ENCODE measurements around the gene TAF1C. TPM values are rescaled to one million over a fixed set of nuclear protein-coding genes. Genes with fewer than 3 reads are reported as not detected.
A peak's percentile ranks its signal among the peaks of the same experiment; 100 is the strongest.

The TAF1C gene
- total RNA-seq, 1 experiment from 2014 or later, result 40.2 TPM

DNA sequence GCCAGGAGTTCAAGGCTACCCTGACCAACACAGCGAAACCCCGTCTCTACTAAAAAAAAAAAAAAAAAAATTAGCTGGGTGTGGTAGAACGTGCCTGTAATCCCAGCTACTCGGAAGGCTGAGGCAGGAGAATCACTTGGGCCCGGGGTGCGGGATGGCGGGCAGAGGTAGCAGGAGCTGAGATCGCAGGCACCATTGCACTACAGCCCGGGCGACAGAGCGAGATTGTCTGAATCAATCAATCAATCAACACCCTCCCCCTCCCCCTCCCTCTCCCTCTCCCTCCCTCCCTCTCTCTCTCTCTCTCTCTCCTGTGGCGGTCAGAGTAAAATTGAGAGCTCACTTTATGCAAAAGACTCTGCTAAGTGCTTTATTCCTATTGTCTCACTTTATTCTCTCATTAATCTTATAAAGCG is 43.1 kb downstream of the TAF1C start:
- ChIA-PET POLR2A (ENCODE audit: unreplicated experiment) (interaction anchor here (0.6 kb wide), 1 partner anchor 27 kb away, joined by 4 read pairs; no protein-coding TSS in a partner anchor), CTCF (no interaction called here)
- no TSS peak for BruUV-seq (replicated peaks)
- Histone ChIP-seq H3F3A (ENCODE audit: insufficient read depth, low read depth) (0 out of 2 replicates have a peak, but pooled peaks cover 7% of the 10 kb centered on the region), H2AFZ (peak overlapping the region; percentile 72), H3K36me3 (ENCODE audit: low read depth) (no peaks in the 10 kb centered on the region; the same call in 1 of the 2 replicates), H3K4me1 (replicated peaks; ENCODE audit: insufficient read depth) (peaks cover 18% of the 10 kb centered on the region), H3K79me2 (ENCODE audit: low read depth) (peaks cover 39% of the 10 kb centered on the region), H3K27ac (no peak overlapping the region), H3K9me3 (ENCODE audit: insufficient read depth, low read depth) (no peaks in the 10 kb centered on the region), H4K20me1 (ENCODE audit: insufficient read depth) (no peaks in the 10 kb centered on the region), H3K4me3 (peak overlapping the region; percentile 65), H3K27me3 (ENCODE audit: insufficient read depth, low read depth) (no peaks in the 10 kb centered on the region), H3K4me2 (peak overlapping the region; percentile 81), H3K9me2 (ENCODE audit: insufficient read depth) (no peaks in the 10 kb centered on the region)
- DNase-seq, result no peak
- TF ChIP-seq, protein P1, sequence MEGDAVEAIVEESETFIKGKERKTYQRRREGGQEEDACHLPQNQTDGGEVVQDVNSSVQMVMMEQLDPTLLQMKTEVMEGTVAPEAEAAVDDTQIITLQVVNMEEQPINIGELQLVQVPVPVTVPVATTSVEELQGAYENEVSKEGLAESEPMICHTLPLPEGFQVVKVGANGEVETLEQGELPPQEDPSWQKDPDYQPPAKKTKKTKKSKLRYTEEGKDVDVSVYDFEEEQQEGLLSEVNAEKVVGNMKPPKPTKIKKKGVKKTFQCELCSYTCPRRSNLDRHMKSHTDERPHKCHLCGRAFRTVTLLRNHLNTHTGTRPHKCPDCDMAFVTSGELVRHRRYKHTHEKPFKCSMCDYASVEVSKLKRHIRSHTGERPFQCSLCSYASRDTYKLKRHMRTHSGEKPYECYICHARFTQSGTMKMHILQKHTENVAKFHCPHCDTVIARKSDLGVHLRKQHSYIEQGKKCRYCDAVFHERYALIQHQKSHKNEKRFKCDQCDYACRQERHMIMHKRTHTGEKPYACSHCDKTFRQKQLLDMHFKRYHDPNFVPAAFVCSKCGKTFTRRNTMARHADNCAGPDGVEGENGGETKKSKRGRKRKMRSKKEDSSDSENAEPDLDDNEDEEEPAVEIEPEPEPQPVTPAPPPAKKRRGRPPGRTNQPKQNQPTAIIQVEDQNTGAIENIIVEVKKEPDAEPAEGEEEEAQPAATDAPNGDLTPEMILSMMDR (conservative IDR thresholded peaks at IDR 0.05), result no peak
- TF ChIP-seq EZH2 (IDR thresholded peaks at IDR 0.05; ENCODE audit: low read depth), result no peak
- intact Hi-C loops (cut with micrococcal nuclease; ENCODE audit: unreplicated experiment), result no loop called here

DNA sequence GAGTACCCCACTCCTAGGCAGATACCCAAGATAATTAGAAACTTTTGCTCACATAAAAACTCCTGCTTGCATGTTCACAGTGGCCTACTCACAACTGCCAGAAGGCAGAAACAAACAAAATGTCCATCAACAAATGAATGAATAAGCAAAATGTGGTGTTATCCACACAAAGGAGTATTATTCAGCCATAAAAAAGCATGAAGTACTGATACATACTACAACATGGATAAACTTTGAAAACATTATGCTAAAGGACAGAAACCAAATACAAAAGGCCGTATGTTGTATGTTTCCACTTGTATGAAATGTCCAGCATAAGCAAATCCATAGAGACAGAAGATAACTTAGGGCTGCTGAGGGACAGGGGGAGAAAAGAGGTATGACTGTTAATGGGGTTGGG is 43.8 kb downstream of the TAF1C start:
- H3K9me2 ChIP-seq (ENCODE audit: insufficient read depth), result no peaks in the 10 kb centered on the region
- peak overlapping the region; percentile 81; the same call in 1 of the 2 replicates for H3K4me2 ChIP-seq
- H2AFZ ChIP-seq, result no peak overlapping the region
- no peak for TF ChIP-seq EZH2 (IDR thresholded peaks at IDR 0.05; ENCODE audit: low read depth)
- TF ChIP-seq, protein P1 (conservative IDR thresholded peaks at IDR 0.05), result no peak
- H3K79me2 ChIP-seq (ENCODE audit: low read depth), result peaks cover 41% of the 10 kb centered on the region
- no peaks in the 10 kb centered on the region; the same call in 1 of the 2 replicates for H3K36me3 ChIP-seq (ENCODE audit: low read depth)
- no peaks in the 10 kb centered on the region for H3K9me3 ChIP-seq (ENCODE audit: insufficient read depth, low read depth)
- POLR2A ChIA-PET (ENCODE audit: unreplicated experiment), result no interaction called here
- H3K4me1 ChIP-seq (replicated peaks; ENCODE audit: insufficient read depth), result peaks cover 25% of the 10 kb centered on the region
- H4K20me1 ChIP-seq (ENCODE audit: insufficient read depth), result no peaks in the 10 kb centered on the region
- 0 out of 2 replicates have a peak, but pooled peaks cover 7% of the 10 kb centered on the region for H3F3A ChIP-seq (ENCODE audit: insufficient read depth, low read depth)
- DNase-seq, result no peak
- CTCF ChIA-PET, result no interaction called here
- BruUV-seq (replicated peaks), result no TSS peak
- no peaks in the 10 kb centered on the region for H3K27me3 ChIP-seq (ENCODE audit: insufficient read depth, low read depth)
- intact Hi-C loops (cut with micrococcal nuclease; ENCODE audit: unreplicated experiment), result no loop called here
- H3K4me3 ChIP-seq, result peak overlapping the region; percentile 65; the same call in 1 of the 2 replicates
- H3K27ac ChIP-seq, result no peak overlapping the region

DNA sequence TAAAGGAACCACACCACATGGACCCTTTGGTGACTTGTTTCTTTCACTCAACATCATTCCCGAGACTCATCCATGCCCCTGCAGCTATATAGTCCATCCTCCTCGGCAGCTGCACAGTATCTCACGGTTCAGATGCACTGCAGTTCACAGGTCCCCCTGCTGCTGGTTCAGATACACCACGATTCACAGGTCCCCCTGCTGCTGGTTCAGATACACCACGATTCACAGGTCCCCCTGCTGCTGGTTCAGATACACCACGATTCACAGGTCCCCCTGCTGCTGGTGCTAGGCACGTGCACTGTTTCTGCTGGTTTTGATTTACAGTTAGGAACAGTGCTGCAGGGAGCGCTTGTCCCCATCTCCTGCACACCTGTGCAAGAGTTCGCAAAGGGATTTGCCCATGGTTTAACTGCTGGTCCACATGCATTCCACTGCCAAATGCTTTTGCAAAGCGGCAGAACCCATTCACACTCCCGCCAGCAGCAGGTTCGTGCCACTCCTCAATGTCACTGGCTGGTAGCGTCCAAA is 45.6 kb downstream of the TAF1C start:
- ChIA-PET CTCF (no interaction called here), POLR2A (ENCODE audit: unreplicated experiment) (no interaction called here)
- H3K4me1 ChIP-seq (replicated peaks; ENCODE audit: insufficient read depth), result peaks cover 28% of the 10 kb centered on the region
- H3K36me3 ChIP-seq (ENCODE audit: low read depth), result no peaks in the 10 kb centered on the region; the same call in 1 of the 2 replicates
- H3K4me2 ChIP-seq, result no peak overlapping the region
- H2AFZ ChIP-seq, result no peak overlapping the region
- no peaks in the 10 kb centered on the region for H3K9me2 ChIP-seq (ENCODE audit: insufficient read depth)
- H3K27me3 ChIP-seq (ENCODE audit: insufficient read depth, low read depth), result no peaks in the 10 kb centered on the region
- TF ChIP-seq, protein P1 (conservative IDR thresholded peaks at IDR 0.05), result peak; percentile 34; the same call in 1 of the 2 replicates
- TF ChIP-seq EZH2 (IDR thresholded peaks at IDR 0.05; ENCODE audit: low read depth), result no peak
- intact Hi-C loops (cut with micrococcal nuclease; ENCODE audit: unreplicated experiment), result no loop called here
- peaks cover 60% of the 10 kb centered on the region for H3K79me2 ChIP-seq (ENCODE audit: low read depth)
- BruUV-seq (replicated peaks), result no TSS peak
- no peak for DNase-seq
- H3K27ac ChIP-seq, result no peak overlapping the region
- H4K20me1 ChIP-seq (ENCODE audit: insufficient read depth), result no peaks in the 10 kb centered on the region
- 0 out of 2 replicates have a peak, but pooled peaks cover 7% of the 10 kb centered on the region for H3F3A ChIP-seq (ENCODE audit: insufficient read depth, low read depth)
- no peak overlapping the region for H3K4me3 ChIP-seq
- H3K9me3 ChIP-seq (ENCODE audit: insufficient read depth, low read depth), result no peaks in the 10 kb centered on the region
